MCF 10A (cell line): Measurements from ENCODE around the gene LAMTOR3. TPM values are rescaled to one million over a fixed set of nuclear protein-coding genes. Genes with fewer than 3 reads are reported as not detected.

Experiments
- BruUV-seq: library from RNA; stranded (reverse); fragments of 400-500 nt; replicated peaks from 2 replicates; lab custom pipeline; 2021; lab: Mats Ljungman, UMichigan
- CTCF ChIA-PET: fragments of 300-600 bp; sonication (Branson Sonifier 250); formaldehyde crosslinking; extraction: SDS; loops from one replicate; lab custom pipeline; 2021; ENCODE audit warnings: antibody characterized with exemption, inconsistent platforms; lab: Yijun Ruan, JAX
- POLR2A ChIA-PET: fragments of 300-600, 350-650 bp; sonication (Branson Sonifier 250); formaldehyde crosslinking; extraction: SDS; loops from one replicate; lab custom pipeline; 2020; ENCODE audit warnings: antibody characterized with exemption, inconsistent platforms; lab: Yijun Ruan, JAX
- DNase-seq: peaks from one replicate; pipeline ENCODE4 v3.0.0-alpha.2; 2018; ENCODE audit not compliant: unreplicated experiment
- H3K27ac Mint-ChIP-seq: one replicate; pipeline ENCODE4 v1.8.0; 2022; ENCODE audit warnings: mild to moderate bottlenecking, low read depth, mixed read lengths; ENCODE audit not compliant: unreplicated experiment
- H3K27me3 Mint-ChIP-seq: one replicate; pipeline ENCODE4 v1.8.0; 2022; ENCODE audit warnings: mixed read lengths; ENCODE audit not compliant: insufficient read depth, unreplicated experiment
- H3K36me3 Mint-ChIP-seq: one replicate; pipeline ENCODE4 v1.8.0; 2022; ENCODE audit warnings: mild to moderate bottlenecking, moderate library complexity, mixed read lengths; ENCODE audit not compliant: insufficient read depth, unreplicated experiment
- H3K4me1 Mint-ChIP-seq: one replicate; pipeline ENCODE4 v1.8.0; 2022; ENCODE audit warnings: mixed read lengths; ENCODE audit not compliant: insufficient read depth, unreplicated experiment
- H3K4me3 Mint-ChIP-seq: one replicate; pipeline ENCODE4 v1.8.0; 2022; ENCODE audit warnings: mild to moderate bottlenecking, moderate library complexity, mixed read lengths; ENCODE audit not compliant: unreplicated experiment
- H3K9me3 Mint-ChIP-seq: one replicate; pipeline ENCODE4 v1.8.0; 2022; ENCODE audit warnings: mixed read lengths; ENCODE audit not compliant: unreplicated experiment
- intact Hi-C: fragments of 100-400 bp; cut with micrococcal nuclease; formaldehyde crosslinking; loops from 2 replicates; pipeline ENCODE4 v1.14.1; 2022
- total RNA-seq: library from RNA; stranded (reverse); gene quantifications from 2 replicates; pipeline ENCODE4 v1.2.3, GENCODE V29; 2022
- TF ChIP-seq, protein P1 (sequence below): fragments of 200-600 bp; IDR thresholded peaks from one replicate; pipeline ENCODE4 v1.8.0; 2022; ENCODE audit warnings: antibody characterized with exemption, mild to moderate bottlenecking; ENCODE audit not compliant: unreplicated experiment

The LAMTOR3 gene
- total RNA-seq, 1 experiment from 2014 or later, result 33.5 TPM

DNA sequence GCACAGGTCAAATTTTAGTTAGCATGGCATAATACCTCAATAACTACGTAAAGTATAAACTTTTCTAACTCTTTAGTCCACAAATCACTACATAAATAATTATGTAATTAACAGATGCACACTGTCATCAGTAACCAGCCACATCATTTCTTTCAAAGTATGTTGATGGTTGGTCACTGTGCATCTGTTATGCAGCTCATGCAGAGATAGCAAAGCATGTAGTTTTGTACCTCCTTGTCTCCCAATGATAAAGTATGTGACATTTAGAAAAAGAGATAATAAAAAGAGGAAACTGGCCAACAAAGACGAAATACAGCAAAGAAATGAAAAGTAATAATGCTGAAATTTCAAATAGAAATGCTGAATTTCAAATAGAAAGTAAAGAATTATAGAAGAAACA lies 2.9 kb downstream of the LAMTOR3 start:
- TF ChIP-seq, protein P1, sequence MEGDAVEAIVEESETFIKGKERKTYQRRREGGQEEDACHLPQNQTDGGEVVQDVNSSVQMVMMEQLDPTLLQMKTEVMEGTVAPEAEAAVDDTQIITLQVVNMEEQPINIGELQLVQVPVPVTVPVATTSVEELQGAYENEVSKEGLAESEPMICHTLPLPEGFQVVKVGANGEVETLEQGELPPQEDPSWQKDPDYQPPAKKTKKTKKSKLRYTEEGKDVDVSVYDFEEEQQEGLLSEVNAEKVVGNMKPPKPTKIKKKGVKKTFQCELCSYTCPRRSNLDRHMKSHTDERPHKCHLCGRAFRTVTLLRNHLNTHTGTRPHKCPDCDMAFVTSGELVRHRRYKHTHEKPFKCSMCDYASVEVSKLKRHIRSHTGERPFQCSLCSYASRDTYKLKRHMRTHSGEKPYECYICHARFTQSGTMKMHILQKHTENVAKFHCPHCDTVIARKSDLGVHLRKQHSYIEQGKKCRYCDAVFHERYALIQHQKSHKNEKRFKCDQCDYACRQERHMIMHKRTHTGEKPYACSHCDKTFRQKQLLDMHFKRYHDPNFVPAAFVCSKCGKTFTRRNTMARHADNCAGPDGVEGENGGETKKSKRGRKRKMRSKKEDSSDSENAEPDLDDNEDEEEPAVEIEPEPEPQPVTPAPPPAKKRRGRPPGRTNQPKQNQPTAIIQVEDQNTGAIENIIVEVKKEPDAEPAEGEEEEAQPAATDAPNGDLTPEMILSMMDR, result no peak
- intact Hi-C loops, result no loop called here
- Mint-ChIP-seq H3K4me3 (peak overlapping the region; percentile 14), H3K36me3 (peaks cover 26% of the 10 kb centered on the region), H3K9me3 (no peaks in the 10 kb centered on the region), H3K27ac (peak overlapping the region; percentile 13), H3K27me3 (no peaks in the 10 kb centered on the region), H3K4me1 (peaks cover 32% of the 10 kb centered on the region)
- BruUV-seq, result no TSS peak
- ChIA-PET CTCF (no interaction called here), POLR2A (interaction anchor here (1.2 to 2.7 kb wide), 2 partner anchors 55 to 58 kb away, joined by 4 to 10 read pairs; partner anchors contain the start of gene DNAJB14)
- DNase-seq, result no peak

DNA sequence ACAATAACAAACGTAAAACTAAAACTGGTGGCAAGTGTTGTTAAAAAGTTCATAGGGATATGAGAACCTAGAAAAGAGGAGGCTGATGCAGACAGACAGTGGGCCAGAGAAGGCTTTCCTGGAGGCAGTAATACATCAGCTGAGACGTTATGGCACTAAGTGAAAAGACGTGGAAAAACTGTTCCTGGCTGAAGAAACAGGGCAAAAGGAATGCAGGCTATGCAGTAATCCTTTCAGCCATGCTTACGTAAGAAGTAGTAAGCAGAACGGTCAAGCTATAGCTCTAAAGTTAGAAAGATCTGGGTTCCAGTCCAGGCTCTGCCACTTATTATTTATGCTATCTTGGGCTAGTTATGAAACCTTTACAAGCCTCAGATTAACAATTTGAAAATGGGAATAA lies 6.4 kb downstream of the LAMTOR3 start:
- Mint-ChIP-seq H3K27ac (no peak overlapping the region), H3K4me1 (peaks cover 21% of the 10 kb centered on the region), H3K27me3 (no peaks in the 10 kb centered on the region), H3K4me3 (no peak overlapping the region), H3K36me3 (peaks cover 28% of the 10 kb centered on the region), H3K9me3 (no peaks in the 10 kb centered on the region)
- intact Hi-C loops, result no loop called here
- TF ChIP-seq, protein P1, result no peak
- DNase-seq, result no peak
- BruUV-seq, result no TSS peak
- ChIA-PET CTCF (interaction anchor here (5.6 kb wide), 1 partner anchor 79 kb away, joined by 24 read pairs; no protein-coding TSS in a partner anchor), POLR2A (no interaction called here)

DNA sequence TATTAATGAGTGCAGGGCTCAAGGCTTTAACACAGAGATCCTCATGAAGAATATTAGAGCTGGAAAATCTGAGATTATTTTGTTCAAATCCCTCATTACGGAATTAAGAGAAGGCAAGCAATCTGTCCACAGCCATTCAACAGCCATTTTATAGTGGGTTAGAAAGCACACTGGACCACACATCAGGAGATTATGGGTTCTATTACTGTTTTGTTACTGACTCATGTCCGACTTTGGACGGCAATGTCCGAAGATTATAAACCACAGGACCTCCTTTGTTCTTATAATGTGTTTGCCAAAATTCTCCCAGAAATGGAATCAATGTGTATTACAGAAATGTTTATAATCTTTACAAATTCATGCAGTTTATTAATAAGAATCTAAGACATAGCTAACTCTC lies 8.1 kb downstream of the LAMTOR3 start:
- Mint-ChIP-seq H3K9me3 (no peaks in the 10 kb centered on the region), H3K27ac (no peak overlapping the region), H3K27me3 (no peaks in the 10 kb centered on the region), H3K4me3 (no peak overlapping the region), H3K4me1 (peaks cover 11% of the 10 kb centered on the region), H3K36me3 (peaks cover 31% of the 10 kb centered on the region)
- ChIA-PET CTCF (interaction anchor here (0.7 to 5.6 kb wide), 4 partner anchors 62 to 77 kb away, joined by 3 to 24 read pairs (median 10); no protein-coding TSS in a partner anchor), POLR2A (interaction anchor here (0.7 to 0.8 kb wide), 2 partner anchors 8 to 23 kb away, joined by 3 read pairs; partner anchors contain the start of gene LAMTOR3)
- intact Hi-C loops, result no loop called here
- TF ChIP-seq, protein P1, result no peak
- DNase-seq, result peak; percentile 29
- no TSS peak for BruUV-seq

DNA sequence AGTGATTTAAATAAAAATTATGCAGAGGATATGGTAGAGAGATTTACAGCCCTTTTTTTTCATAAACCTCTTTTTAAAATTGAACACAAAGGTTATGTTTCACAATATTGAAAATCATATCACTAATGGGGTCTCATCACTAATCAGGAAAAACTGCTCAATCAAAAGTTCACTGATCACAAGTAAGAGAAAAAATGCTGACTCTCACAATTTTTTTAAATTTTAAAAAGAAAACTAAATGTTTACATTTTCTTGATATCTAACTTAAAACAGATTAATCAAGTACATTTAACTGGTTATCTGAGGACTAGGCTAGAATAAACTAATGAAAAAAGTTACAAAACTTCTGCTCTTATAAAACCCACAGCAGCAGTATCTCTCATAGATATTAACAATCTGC lies 8.5 kb downstream of the LAMTOR3 start:
- Mint-ChIP-seq H3K27ac (no peak overlapping the region), H3K4me3 (no peak overlapping the region), H3K4me1 (peaks cover 6% of the 10 kb centered on the region), H3K36me3 (peaks cover 36% of the 10 kb centered on the region), H3K27me3 (no peaks in the 10 kb centered on the region), H3K9me3 (no peaks in the 10 kb centered on the region)
- no TSS peak for BruUV-seq
- no peak for DNase-seq
- TF ChIP-seq, protein P1, result no peak
- CTCF ChIA-PET, result interaction anchor here (0.7 to 5.6 kb wide), 3 partner anchors 64 to 77 kb away, joined by 3 to 24 read pairs (median 16); no protein-coding TSS in a partner anchor
- POLR2A ChIA-PET, result interaction anchor here (0.6 kb wide), 1 partner anchor 64 kb away, joined by 3 read pairs; the partner anchor contains the start of gene H2AZ1
- intact Hi-C loops, result loop anchor here (1.0 to 2.0 kb wide), 4 partner anchors 63 to 324 kb away; partner anchors contain the start of gene DAPP1
